Activated T-cell treated with anti-CD3 and anti-CD28 coated beads for 1 hour (primary cell): ENCODE results near the gene MAPK4.

ENCODE experiments used
- DNase-seq: peaks from one replicate; pipeline ENCODE4 v3.0.0-alpha.2; 2020; ENCODE audit warnings: low read depth

The MAPK4 gene

GRCh38 chr18:50624981-50625380 lies 65.1 kb downstream of the MAPK4 start:
- no peak for DNase-seq

- no peak for DNase-seq
These were observed 66.4 kb downstream of the MAPK4 start for GRCh38 chr18:50626317-50626716.

GRCh38 chr18:50627594-50628532 lies 68.0 kb downstream of the MAPK4 start:
- no peak for DNase-seq

- no peak for DNase-seq
These were observed 68.6 kb downstream of the MAPK4 start for GRCh38 chr18:50628533-50628905.

- DNase-seq = no peak
These were observed 69.3 kb downstream of the MAPK4 start for GRCh38 chr18:50629148-50629631.

- no peak for DNase-seq
These were observed 71.0 kb downstream of the MAPK4 start for GRCh38 chr18:50630895-50631294.

- DNase-seq = no peak
These were observed 73.1 kb downstream of the MAPK4 start for GRCh38 chr18:50632895-50633515.

- DNase-seq = no peak
These were observed 74.1 kb downstream of the MAPK4 start for GRCh38 chr18:50633992-50634391.

- DNase-seq = no peak
These were observed 76.6 kb downstream of the MAPK4 start for GRCh38 chr18:50636366-50637057.

GRCh38 chr18:50638016-50638883 lies 78.4 kb downstream of the MAPK4 start:
- DNase-seq = no peak

GRCh38 chr18:50638884-50639420 lies 79.1 kb downstream of the MAPK4 start:
- DNase-seq = no peak

GRCh38 chr18:50639711-50640110 lies 79.8 kb downstream of the MAPK4 start:
- no peak for DNase-seq

- DNase-seq = no peak
These were observed 82.6 kb downstream of the MAPK4 start for GRCh38 chr18:50642439-50642838.

GRCh38 chr18:50644146-50644545 lies 84.3 kb downstream of the MAPK4 start:
- DNase-seq = no peak

GRCh38 chr18:50644807-50645206 lies 84.9 kb downstream of the MAPK4 start:
- no peak for DNase-seq

GRCh38 chr18:50647237-50647636 lies 87.3 kb downstream of the MAPK4 start:
- DNase-seq = no peak

GRCh38 chr18:50647792-50648191 lies 87.9 kb downstream of the MAPK4 start:
- DNase-seq = no peak

GRCh38 chr18:50649821-50650220 lies 89.9 kb downstream of the MAPK4 start:
- DNase-seq = no peak

- DNase-seq = no peak
These were observed 91.4 kb downstream of the MAPK4 start for GRCh38 chr18:50651334-50651733.

- no peak for DNase-seq
These were observed 93.7 kb downstream of the MAPK4 start for GRCh38 chr18:50653402-50654093.

- no peak for DNase-seq
These were observed 94.3 kb downstream of the MAPK4 start for GRCh38 chr18:50654211-50654610.
